GM18505 (cell line): ENCODE measurements around the gene CYTH4.
"Not testable (repeated sequence)": the region's sequence is repeated elsewhere in the genome, so short reads cannot be mapped to it uniquely, and the experiment has no call there.

Source experiments
- ATAC-seq: cut with Tn5 transposase; IDR thresholded peaks from one replicate; pipeline ENCODE4 v1.9.1; 2021; ENCODE audit not compliant: unreplicated experiment
- POLR2A ChIP-seq: IDR thresholded peaks from 4 replicates; pipeline ENCODE4 v1.6.1; 2011; ENCODE audit warnings: borderline replicate concordance; ENCODE audit not compliant: insufficient read depth, insufficient read length; ENCODE audit errors: extremely low read depth

CYTH4 gene, protein sequence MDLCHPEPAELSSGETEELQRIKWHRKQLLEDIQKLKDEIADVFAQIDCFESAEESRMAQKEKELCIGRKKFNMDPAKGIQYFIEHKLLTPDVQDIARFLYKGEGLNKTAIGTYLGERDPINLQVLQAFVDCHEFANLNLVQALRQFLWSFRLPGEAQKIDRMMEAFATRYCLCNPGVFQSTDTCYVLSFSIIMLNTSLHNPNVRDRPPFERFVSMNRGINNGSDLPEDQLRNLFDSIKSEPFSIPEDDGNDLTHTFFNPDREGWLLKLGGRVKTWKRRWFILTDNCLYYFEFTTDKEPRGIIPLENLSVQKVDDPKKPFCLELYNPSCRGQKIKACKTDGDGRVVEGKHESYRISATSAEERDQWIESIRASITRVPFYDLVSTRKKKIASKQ

DNA sequence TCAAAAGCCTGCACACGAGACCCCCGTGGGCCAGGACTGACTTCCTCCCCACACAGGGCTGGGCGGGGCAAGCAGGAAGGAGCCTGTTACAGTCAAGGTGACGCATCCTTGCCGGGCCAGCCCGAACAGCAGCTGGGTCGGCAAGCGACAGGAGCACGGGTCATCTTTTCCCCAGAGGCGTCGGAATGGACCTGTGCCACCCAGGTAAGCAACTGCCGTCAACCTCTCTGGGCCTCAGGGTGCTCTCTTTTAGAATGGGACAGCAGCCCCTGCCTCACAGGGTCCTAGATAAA is at the start of gene CYTH4:
CYTH4 (plus strand) TSS at position 124 of the 293 bp plus-strand sequence; CDS start at position 186, 62 bp downstream.
- peak; percentile 61 for TF ChIP-seq POLR2A
- no peak for ATAC-seq

DNA sequence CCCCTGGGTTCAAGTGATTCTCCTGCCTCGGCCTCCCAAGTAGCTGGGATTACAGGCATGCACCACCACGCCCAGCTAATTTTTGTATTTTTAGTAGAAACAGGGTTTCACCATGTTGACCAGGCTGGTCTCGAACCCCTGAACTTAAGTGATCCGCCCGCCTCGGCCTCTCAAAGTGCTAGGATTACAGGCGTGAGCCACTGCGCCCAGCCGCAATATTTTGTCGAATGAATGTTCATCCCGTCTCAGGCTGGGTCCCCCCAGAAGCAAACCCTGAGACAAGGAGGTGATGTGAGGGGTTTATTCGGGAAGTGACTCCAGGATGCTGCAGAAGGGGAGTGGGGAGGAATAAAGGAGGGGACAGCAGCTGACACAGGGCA is 48.9 kb upstream of the CYTH4 start:
- ATAC-seq, result not testable (repeated sequence)

DNA sequence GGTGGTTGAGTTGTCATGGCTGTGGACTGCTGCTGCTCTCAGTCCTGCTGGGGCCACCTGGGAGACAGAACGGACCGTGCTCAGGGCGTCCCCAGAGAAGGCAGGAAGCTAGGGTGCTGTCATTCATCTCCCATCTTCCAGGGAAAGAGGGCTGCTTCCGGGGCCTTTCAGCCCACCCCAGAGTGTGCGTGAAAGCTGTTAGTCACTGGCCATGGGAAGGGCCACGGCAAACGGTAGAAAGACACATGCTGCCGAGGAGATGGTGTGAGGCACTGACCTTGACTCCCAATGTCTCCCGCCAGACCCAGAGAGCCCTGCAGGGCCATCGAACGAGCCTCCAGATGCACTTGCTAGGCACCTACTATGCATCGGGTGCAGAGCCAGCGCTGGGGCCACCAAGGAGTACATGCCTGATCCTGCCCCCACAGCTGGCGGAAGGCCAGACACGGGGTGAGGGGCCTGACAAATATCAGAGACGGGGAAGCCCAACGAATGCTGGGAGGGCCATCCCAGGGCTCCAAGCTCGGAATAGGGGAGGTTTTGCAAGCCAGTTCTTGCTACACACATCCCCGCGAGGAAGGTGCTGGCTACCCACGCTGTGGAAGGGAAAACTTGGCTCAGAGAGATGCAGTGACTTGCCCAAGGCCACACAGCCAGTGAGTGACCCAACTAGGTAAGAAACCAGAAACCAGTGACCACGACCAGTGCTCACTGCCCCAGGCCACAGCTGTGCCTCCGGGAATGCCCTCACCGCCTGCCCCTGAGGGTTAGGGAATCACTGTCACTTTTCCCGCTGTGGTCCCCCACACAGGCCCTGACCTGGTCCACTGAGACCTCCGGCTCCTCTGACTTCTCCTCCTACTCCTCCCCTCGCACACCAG is 48.3 kb upstream of the CYTH4 start:
- no peak for TF ChIP-seq POLR2A
- no peak for ATAC-seq

DNA sequence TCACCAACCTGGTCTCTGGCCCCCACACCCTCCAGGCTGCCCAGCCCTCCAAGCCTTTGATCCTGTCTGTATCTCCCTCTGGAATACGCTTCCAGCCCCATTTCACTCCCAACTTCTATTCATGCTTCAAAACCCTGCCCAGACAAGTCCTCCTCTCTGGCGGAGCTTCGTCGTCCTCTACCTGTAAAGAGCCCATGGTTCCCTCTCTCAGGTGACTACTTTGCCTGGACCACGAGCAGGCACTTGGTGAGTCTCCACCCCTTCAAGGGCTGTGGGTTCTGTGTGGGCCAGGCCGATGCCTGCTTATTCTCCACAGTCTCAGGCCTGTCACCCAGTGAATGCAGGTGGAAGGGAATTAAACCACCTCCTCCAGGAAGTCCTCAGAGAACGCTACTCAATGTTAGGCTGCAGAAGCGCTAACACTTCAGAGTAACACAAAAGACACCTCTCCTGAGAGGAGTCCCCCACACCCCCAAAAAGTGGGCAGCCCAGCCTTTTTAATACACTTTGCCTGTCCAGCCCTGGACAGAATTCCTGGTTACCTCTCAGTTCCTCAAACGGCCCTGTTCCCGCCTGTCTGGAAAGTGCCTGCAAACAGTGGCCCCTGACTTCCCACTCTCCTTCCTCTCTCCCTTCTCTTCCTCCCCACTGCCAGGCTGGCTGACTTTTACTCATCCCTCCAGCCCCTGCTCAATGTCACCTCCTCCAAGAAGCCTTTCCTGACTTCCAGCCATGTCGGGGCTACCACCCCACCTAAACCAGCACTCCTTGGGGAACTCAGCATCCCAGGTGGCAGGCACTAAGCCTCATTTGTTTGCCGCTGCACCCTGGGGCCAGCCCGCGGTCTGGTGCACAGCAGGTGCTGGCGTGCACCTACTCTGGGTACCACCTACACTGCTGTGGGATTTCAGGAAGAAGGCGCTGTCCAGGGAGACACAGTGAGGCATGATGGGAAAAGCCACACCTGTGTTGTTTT is 47.3 kb upstream of the CYTH4 start:
- peak; percentile 8 for TF ChIP-seq POLR2A
- ATAC-seq, result no peak

DNA sequence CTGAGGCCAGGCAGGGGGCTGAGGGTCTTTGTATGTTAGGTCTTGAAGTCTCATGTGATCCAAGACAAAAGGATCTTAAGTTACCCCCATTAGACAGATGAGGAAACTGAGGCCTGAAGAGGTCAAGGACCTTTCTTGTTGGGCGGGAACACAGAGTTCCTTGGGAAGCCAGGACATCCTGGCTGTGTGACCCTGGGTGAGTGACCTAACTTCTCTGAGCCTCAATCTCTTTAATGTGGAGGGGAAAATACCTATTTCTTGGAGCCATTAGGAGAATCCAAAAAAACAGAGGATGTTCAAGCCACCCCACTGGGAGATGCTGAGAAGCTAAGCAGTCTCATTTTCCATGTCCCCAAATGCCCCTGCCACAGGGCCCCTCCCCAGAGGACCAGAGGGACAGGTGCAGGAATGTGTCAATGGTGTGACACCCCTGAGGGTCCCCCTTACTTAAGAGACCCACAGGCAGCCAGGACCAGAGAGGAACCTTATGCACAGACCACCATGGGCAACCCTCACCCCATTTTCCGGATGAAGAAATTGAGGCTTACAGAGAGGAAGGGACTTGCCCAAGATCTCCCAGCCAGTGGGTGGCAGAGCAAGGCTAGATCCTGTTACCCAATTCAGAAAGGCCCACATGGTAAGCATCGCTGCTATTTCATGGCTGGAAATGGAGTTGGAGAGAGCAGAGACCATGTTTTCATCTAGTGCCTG is 46.3 kb upstream of the CYTH4 start:
- ATAC-seq, result no peak

DNA sequence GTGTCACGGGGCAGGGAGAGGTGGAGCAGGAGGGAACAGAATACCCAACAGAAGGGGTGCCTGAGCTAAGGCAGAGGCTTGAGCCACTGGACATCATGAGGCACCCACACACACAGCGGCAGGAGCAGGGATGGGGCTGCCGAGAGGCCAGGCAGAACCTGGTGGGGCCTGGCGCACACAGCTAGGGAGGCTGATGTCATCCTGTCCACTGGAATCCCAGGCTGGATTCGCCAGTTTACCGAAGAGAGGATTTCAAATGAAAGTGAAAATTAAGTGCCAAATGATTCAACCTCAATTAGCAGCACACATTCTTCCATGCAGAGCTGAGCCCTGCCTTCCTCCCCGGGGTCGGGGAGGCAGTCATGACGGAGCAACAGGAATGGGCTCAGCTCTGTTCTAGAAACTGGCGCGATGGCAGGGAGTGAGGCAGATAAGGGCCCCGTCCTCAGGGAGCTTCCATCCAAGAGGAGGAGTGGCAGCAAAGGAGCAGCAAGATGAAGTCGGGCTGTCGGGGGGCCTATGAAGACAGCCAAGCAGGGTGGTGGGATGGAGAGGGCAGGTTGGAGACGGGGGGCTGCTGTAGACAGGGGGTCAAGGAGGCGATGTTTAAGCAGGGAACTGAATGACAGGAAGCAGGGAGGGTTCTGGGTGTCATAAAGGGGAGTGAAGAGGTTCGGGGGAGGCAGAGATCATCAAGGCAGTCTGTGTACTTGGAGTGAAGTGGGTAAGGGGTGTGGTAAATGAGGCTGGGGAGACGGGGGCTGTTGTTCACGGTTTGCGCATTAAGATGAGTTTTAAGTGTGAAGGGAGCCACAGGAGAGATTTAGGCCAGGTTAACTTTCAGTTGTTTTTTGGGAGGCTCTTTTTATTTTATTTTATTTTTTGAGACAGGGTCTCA is 44.7 kb upstream of the CYTH4 start:
- no peak for ATAC-seq

More for the DNA sequence above, 46.3 kb upstream of the CYTH4 start:
- no peak for TF ChIP-seq POLR2A

DNA sequence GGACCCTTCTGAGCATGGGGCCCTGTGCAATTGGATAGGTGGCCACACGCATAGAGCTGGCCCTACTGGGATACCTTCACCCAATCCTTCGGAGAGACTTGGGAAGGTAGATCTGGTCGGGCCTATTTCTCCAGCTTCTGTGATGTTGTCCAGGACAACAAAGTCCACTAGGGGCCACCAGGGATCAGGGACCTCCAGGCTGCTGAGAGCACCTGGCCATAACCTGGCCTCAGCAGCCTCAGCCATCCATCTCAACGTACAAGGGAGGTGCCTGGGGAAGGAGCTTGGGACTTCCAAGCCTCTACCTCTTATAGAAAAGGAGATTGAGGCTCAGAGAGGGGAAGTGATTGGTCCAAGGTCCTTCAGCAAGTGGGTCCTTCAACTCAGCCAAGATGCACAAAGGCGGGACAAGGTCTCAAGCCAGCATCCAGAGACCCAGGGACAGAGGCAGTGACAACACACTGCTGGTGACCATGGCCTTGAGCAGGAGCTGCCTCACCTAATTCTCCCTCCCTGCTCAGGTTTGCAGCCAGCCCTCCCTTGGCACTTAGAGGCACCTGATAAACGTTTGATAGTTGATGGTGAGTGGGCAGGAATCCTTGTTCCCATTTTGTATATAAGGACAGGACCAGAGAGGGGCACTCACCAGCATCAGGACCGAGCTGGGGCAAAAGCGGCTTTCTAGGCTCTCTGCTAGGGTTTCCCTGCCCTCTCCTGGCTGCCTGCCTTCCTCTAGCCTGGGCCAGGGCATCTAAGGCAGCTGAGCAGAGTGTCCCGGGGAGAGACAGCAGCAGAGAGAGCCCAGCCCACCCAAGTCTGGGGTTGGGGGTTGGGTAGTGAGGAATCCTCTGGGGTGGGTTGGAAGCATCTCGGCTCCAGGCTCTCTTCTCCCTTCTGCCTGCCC is 42.7 kb upstream of the CYTH4 start:
- TF ChIP-seq POLR2A, result no peak
- ATAC-seq, result no peak

More for the DNA sequence above, 44.7 kb upstream of the CYTH4 start:
- no peak for TF ChIP-seq POLR2A

DNA sequence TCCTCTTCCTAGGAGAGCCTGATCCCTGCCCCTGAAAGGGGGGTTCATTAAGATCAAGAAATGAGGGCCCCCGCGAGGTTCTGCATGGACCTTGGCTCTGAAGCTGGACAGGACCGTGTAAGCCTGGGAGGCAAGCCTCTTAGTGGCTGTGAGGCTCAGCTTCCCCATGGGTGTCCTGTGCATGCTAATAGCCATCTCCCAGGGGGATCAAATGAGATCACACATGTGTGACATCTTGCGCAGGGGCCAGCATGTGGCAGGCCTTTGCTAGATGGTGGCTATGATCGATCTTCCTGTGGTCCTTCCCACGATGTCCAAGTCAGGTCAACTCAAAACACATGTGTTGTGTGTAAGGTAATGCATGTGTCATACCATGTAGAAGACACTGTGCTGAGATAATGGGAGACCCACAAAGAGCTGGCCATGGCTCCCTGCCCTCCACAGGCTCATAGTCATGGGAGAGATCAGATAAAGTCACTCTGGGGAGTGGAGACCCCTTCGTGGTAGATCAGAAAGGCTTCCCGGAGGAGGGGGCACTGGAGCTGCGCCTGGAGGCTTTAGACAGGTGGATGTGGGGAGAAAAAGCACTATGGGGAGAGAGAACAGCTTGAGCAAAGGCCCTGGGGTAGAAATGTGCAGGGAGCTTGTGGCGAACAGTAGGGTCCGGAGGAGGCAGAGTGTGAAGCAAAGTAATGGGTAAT is 41.9 kb upstream of the CYTH4 start:
- no peak for ATAC-seq
- TF ChIP-seq POLR2A, result no peak

DNA sequence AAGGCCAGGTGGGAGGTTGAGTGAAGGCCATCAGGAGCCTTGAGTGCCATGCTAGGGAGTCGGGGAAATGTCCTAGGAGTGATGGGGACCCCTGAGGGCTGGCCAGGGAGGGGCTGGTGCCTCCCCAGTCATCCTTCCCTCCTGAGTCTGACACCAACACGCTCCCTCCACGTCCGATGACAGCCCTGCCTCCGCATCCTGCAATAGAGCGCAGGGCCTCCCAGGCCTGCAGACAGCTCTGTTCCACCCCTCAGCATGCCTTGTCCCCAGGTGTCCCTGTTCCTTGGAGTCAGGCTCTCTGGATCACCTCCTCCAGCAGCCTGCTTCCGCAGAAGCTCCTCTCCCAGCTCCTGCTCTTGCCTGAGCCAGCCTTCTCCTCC is 41.4 kb upstream of the CYTH4 start:
- no peak for ATAC-seq
- TF ChIP-seq POLR2A, result no peak

DNA sequence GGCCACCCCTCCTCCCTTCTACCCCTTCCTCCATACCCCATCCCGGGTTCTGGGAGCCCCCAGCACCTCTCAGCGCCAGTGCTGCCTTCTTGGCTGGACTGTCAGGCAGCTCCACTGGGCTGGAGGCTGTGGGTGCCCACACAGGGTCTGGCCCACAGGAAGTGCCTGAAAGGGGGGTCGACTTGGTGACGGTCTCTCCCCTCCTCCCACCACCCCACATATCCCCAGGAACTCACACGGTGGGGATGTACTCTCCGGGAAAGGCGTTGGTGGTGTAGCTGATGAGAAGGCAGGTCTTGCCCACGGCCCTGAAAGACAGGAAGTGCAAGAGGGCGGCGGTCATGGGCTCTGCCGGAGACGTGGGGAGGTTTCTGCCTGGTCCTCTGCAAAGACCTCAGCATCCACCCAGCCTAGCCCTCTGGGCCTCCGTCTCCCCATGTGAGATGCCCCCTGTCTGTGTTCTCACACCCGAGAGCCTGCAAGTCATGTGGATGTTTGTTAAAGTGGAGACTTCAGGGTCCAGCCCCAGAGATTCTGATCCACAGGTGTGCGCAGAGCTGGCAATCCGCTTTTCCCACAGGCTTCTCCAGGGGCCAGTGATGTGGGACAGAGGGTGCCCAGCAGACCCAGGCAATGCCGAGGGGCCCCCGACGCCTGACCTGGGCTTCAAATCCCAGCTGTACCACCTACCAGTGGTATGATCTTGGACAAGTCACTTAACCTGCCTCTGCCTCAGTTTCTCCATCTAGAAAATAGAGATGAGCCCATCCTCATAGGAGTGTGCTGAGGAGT is 40.8 kb upstream of the CYTH4 start:
- no peak for TF ChIP-seq POLR2A
- ATAC-seq, result no peak
